ENCODE results near the gene MSRB2. TPM values are rescaled to one million over a fixed set of nuclear protein-coding genes. Genes with fewer than 3 reads are reported as not detected.

Gene MSRB2
- total and polyA plus RNA-seq, 2 of the 8 experiments (the other 6 are each of a cell fraction or from before 2014, with no cell fraction given), result 11.0 to 13.9 TPM

DNA sequence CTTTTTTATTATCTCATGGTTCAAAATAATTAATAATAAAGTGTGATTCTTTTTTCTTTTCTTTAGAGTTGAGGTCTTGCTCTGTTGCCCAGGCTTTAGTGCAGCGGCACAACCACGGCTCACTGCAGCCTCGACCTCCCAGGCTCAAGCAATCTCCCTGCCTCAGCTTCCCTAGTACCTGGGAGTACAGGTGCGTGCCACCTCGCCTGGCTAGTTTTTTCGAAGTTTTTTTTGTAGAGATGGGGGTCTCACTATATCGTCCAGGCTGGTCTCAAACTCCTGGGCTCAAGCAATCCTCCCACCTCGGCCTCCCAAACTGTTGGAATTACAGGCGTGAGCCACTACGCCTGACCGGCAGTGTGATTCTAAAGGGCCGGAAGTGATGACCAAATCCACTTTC lies 28.0 kb upstream of the MSRB2 start:
- peaks cover 2 to 9% (median 6%) of the 10 kb centered on the region in 4 experiments; a peak in 2 of 7 replicates for H3K4me1 ChIP-seq (replicated peaks in 1 of 4; ENCODE audit: control insufficient read depth in 3 of 4, insufficient read depth in 4 of 4, low read length in 3 of 4)
- no peak overlapping the region for H2BK20ac ChIP-seq (ENCODE audit: low read length)
- no peak overlapping the region for H3K4ac ChIP-seq (replicated peaks; ENCODE audit: insufficient read length, low read depth, low read length)
- no peak overlapping the region for H3K14ac ChIP-seq (ENCODE audit: insufficient read length)
- H3K27me3 ChIP-seq (replicated peaks in 1 of 4; ENCODE audit: control insufficient read depth in 3 of 4, extremely low read depth in 1 of 4, insufficient read depth in 3 of 4, low read length in 3 of 4), result no peaks in the 10 kb centered on the region
- H3K56ac ChIP-seq (replicated peaks; ENCODE audit: insufficient read length, low read depth, low read length), result no peak overlapping the region
- no peak overlapping the region for H3K27ac ChIP-seq (ENCODE audit: low read depth, low read length)
- H2AFZ ChIP-seq (ENCODE audit: low read length), result 0 out of 2 replicates have a peak overlapping the region, but pooled peaks have one; percentile 36
- no peak overlapping the region for H2BK5ac ChIP-seq (ENCODE audit: low read depth, low read length)
- no peak overlapping the region for H2BK12ac ChIP-seq (ENCODE audit: low read depth, low read length)
- no peak overlapping the region for H3K4me3 ChIP-seq (ENCODE audit: extremely low read depth in 1 of 4, insufficient read depth in 2 of 4, low read depth in 3 of 4, low read length in 4 of 4)
- no peak overlapping the region for H4K5ac ChIP-seq (ENCODE audit: insufficient read length, low read depth, low read length)
- H2BK120ac ChIP-seq (replicated peaks; ENCODE audit: low read depth, low read length), result no peak overlapping the region
- H3K9me3 ChIP-seq (ENCODE audit: insufficient read depth in 2 of 2, low read depth in 1 of 2, low read length in 1 of 2), result no peaks in the 10 kb centered on the region
- no peak overlapping the region for H3K9ac ChIP-seq (replicated peaks in 1 of 4; ENCODE audit: extremely low read depth in 1 of 4, low read depth in 3 of 4, low read length in 3 of 4)
- no peaks in the 10 kb centered on the region for H3K23me2 ChIP-seq (ENCODE audit: low read depth, low read length)
- no peak overlapping the region for H3K4me2 ChIP-seq (ENCODE audit: insufficient read depth in 1 of 2, low read depth in 2 of 2, low read length in 2 of 2)
- H2AK5ac ChIP-seq (ENCODE audit: low read depth, low read length), result no peak overlapping the region
- H4K20me1 ChIP-seq (replicated peaks in 1 of 2; ENCODE audit: control insufficient read depth in 1 of 2, insufficient read depth in 2 of 2, low read length in 2 of 2), result no peaks in the 10 kb centered on the region
- no peak for FAIRE-seq
- no peak overlapping the region for H4K91ac ChIP-seq (replicated peaks; ENCODE audit: insufficient read length, low read length)
- no peak overlapping the region for H3K18ac ChIP-seq (ENCODE audit: extremely low read depth, low read length)
- no peak overlapping the region for H2BK15ac ChIP-seq (ENCODE audit: low read length)
- no peaks in the 10 kb centered on the region for H3K79me2 ChIP-seq (ENCODE audit: control insufficient read depth in 1 of 2, insufficient read depth in 2 of 2, low read length in 2 of 2)
- ChIA-PET POLR2A (ENCODE audit: partially characterized antibody) (no interaction called here), CTCF (ENCODE audit: partially characterized antibody) (interaction anchor here (0.5 to 1.9 kb wide), 4 partner anchors 59 to 151 kb away, joined by 3 to 9 read pairs (median 5); no protein-coding TSS in a partner anchor)
- no peak overlapping the region for H3K23ac ChIP-seq (ENCODE audit: insufficient read length)
- no peak overlapping the region for H4K8ac ChIP-seq (ENCODE audit: extremely low read depth, insufficient read depth, low read length)
- no peaks in the 10 kb centered on the region for H3K36me3 ChIP-seq (ENCODE audit: control insufficient read depth in 2 of 4, insufficient read depth in 4 of 4, low read length in 3 of 4)
- DNase-seq (ENCODE audit: low read depth in 1 of 2, low spot score in 2 of 2), result no peak
- no peaks in the 10 kb centered on the region for H3K79me1 ChIP-seq (ENCODE audit: low read depth, low read length)
- WGBS, 2 experiments (ENCODE audit: extremely low coverage in 1 of 2, insufficient coverage in 1 of 2, insufficient read length in 1 of 2, insufficient replicate concordance in 2 of 2, low coverage in 1 of 2, low lambda C conversion rate in 2 of 2, missing lambda C conversion rate in 1 of 2), result 94% methylated on average over 12 of the region's 12 CpGs; no CpG with 5 or more reads in 1 of the 2 experiments
- TF ChIP-seq, protein P1, sequence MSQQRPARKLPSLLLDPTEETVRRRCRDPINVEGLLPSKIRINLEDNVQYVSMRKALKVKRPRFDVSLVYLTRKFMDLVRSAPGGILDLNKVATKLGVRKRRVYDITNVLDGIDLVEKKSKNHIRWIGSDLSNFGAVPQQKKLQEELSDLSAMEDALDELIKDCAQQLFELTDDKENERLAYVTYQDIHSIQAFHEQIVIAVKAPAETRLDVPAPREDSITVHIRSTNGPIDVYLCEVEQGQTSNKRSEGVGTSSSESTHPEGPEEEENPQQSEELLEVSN (IDR thresholded peaks at IDR 0.05), result no peak
- TF ChIP-seq TAF7 (optimal IDR thresholded peaks at IDR 0.05; ENCODE audit: borderline replicate concordance, low read depth, low read length) (no peak), SP2 (IDR thresholded peaks at IDR 0.05; ENCODE audit: low read length) (no peak), SP1 (IDR thresholded peaks at IDR 0.05; ENCODE audit: low read depth, low read length) (no peak)
